ENCODE data around the gene ACTBL2.

DNA sequence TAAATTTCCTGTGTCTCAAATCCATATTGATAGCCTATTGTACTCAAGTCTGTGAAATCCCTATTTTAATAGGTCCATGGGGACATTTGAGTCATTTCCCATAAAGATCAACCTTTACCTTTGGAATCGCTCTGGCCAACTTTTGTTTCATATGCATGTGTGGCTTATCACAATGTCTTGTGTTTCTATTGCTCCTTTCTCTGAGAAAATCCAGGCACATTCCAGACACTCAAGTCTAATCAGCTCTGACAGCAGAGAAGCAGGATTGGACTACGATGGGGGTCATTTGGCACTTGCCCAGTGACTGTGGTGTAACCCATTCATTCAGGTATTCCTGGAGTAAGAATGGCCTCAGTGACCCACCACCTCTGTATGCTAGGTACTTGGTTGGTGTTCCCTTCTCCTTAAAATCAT lies 48.4 kb downstream of the ACTBL2 start:
- TF ChIP-seq, protein P1, sequence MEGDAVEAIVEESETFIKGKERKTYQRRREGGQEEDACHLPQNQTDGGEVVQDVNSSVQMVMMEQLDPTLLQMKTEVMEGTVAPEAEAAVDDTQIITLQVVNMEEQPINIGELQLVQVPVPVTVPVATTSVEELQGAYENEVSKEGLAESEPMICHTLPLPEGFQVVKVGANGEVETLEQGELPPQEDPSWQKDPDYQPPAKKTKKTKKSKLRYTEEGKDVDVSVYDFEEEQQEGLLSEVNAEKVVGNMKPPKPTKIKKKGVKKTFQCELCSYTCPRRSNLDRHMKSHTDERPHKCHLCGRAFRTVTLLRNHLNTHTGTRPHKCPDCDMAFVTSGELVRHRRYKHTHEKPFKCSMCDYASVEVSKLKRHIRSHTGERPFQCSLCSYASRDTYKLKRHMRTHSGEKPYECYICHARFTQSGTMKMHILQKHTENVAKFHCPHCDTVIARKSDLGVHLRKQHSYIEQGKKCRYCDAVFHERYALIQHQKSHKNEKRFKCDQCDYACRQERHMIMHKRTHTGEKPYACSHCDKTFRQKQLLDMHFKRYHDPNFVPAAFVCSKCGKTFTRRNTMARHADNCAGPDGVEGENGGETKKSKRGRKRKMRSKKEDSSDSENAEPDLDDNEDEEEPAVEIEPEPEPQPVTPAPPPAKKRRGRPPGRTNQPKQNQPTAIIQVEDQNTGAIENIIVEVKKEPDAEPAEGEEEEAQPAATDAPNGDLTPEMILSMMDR (IDR thresholded peaks at IDR 0.05; ENCODE audit: poor library complexity) = no peak
- TF ChIP-seq EZH2 (IDR thresholded peaks at IDR 0.05; ENCODE audit: borderline replicate concordance) = no peak
